NCI-H128 (cell line): ENCODE data around the gene DYRK1A.
A peak's percentile ranks its signal among the peaks of the same experiment; 100 is the strongest.
"Not testable (repeated sequence)": the region's sequence is repeated elsewhere in the genome, so short reads cannot be mapped to it uniquely, and the experiment has no call there.

Experiments
- DNase-seq: peaks from one replicate; lab custom pipeline; 2025; ENCODE audit not compliant: unreplicated experiment; lab: John Stamatoyannopoulos, UW

DYRK1A gene

GRCh38 chr21:37366482-37367316, at the start of gene DYRK1A:
DYRK1A (plus strand) TSS chr21:37366773; CDS start chr21:37420375, 53,602 bp downstream.
- peak; percentile 98 for DNase-seq

- no peak for DNase-seq
Observed at GRCh38 chr21:37319551-37319950, 47.0 kb upstream of the DYRK1A start.

GRCh38 chr21:37322084-37322483, 44.5 kb upstream of the DYRK1A start:
- DNase-seq = no peak

- no peak for DNase-seq
Observed at GRCh38 chr21:37324558-37324957, 42.0 kb upstream of the DYRK1A start.

- not testable (repeated sequence) for DNase-seq
Observed at GRCh38 chr21:37328147-37328546, 38.4 kb upstream of the DYRK1A start.

GRCh38 chr21:37331411-37331810, 35.2 kb upstream of the DYRK1A start:
- no peak for DNase-seq

GRCh38 chr21:37335053-37335452, 31.5 kb upstream of the DYRK1A start:
- DNase-seq = no peak

GRCh38 chr21:37337179-37337578, 29.4 kb upstream of the DYRK1A start:
- no peak for DNase-seq

GRCh38 chr21:37337831-37338230, 28.7 kb upstream of the DYRK1A start:
- DNase-seq = no peak

- DNase-seq = no peak
Observed at GRCh38 chr21:37338671-37339551, 27.7 kb upstream of the DYRK1A start.

GRCh38 chr21:37339552-37339939, 27.0 kb upstream of the DYRK1A start:
- DNase-seq = no peak

- DNase-seq = no peak
Observed at GRCh38 chr21:37341254-37341960, 25.2 kb upstream of the DYRK1A start.

GRCh38 chr21:37342046-37342632, 24.4 kb upstream of the DYRK1A start:
- DNase-seq = no peak

- no peak for DNase-seq
Observed at GRCh38 chr21:37346841-37347430, 19.6 kb upstream of the DYRK1A start.

- DNase-seq = no peak
Observed at GRCh38 chr21:37348664-37349063, 17.9 kb upstream of the DYRK1A start.

- DNase-seq = no peak
Observed at GRCh38 chr21:37350472-37350871, 16.1 kb upstream of the DYRK1A start.

GRCh38 chr21:37356706-37357105, 9.9 kb upstream of the DYRK1A start:
- no peak for DNase-seq

GRCh38 chr21:37357691-37358090, 8.9 kb upstream of the DYRK1A start:
- DNase-seq = no peak

GRCh38 chr21:37358397-37358796, 8.2 kb upstream of the DYRK1A start:
- no peak for DNase-seq

- DNase-seq = no peak
Observed at GRCh38 chr21:37363936-37364335, 2.6 kb upstream of the DYRK1A start.

- no peak for DNase-seq
Observed at GRCh38 chr21:37364722-37365121, 1.9 kb upstream of the DYRK1A start.
